AG04450 (cell line): Measurements from ENCODE around the gene ZNF672. TPM values are rescaled to one million over a fixed set of nuclear protein-coding genes. Genes with fewer than 3 reads are reported as not detected.

ENCODE experiments used
- CTCF ChIA-PET: fragments of 300-600, 350-600 bp; formaldehyde crosslinking; extraction: SDS; loops from one replicate; lab custom pipeline; 2022; ENCODE audit warnings: antibody characterized with exemption, inconsistent platforms; lab: Charles Lee
- POLR2A ChIA-PET: fragments of 350-600 bp; formaldehyde crosslinking; extraction: SDS; loops from one replicate; lab custom pipeline; 2021; ENCODE audit warnings: antibody characterized with exemption, inconsistent platforms; lab: Yijun Ruan, JAX
- DNase-seq: peaks from one replicate; pipeline ENCODE4 v3.0.0-alpha.2; 2011; ENCODE audit warnings: low read depth, low spot score
- H3K27ac ChIP-seq: one replicate; pipeline ENCODE4 v1.5.1; 2012; ENCODE audit warnings: low read depth, low read length, control low read depth
- H3K27me3 ChIP-seq: one replicate; pipeline ENCODE4 v1.6.0; 2012; ENCODE audit warnings: low read length; ENCODE audit not compliant: control insufficient read depth, insufficient read depth
- H3K4me3 ChIP-seq: 2 replicates; pipeline ENCODE4 v1.5.1; 2011; ENCODE audit warnings: mild to moderate bottlenecking, low read depth, low read length, control low read depth
- H3K9me3 ChIP-seq: 2 replicates; pipeline ENCODE4 v1.5.1; 2012; ENCODE audit warnings: low read length; ENCODE audit not compliant: control insufficient read depth, insufficient read depth
- CTCF ChIP-seq: IDR thresholded peaks from 2 replicates; pipeline ENCODE4 v1.5.1; 2011; ENCODE audit warnings: low read depth, low read length, control low read depth, inconsistent platforms
- polyA plus RNA-seq: library from polyadenylated mRNA; depleted of rRNA; stranded (reverse); fragments of >200 nt; gene quantifications from 2 replicates; pipeline ENCODE4 v1.2.3, GENCODE V29; 2011

Gene ZNF672
- polyA plus RNA-seq, 1 experiment = 9.1 TPM

DNA sequence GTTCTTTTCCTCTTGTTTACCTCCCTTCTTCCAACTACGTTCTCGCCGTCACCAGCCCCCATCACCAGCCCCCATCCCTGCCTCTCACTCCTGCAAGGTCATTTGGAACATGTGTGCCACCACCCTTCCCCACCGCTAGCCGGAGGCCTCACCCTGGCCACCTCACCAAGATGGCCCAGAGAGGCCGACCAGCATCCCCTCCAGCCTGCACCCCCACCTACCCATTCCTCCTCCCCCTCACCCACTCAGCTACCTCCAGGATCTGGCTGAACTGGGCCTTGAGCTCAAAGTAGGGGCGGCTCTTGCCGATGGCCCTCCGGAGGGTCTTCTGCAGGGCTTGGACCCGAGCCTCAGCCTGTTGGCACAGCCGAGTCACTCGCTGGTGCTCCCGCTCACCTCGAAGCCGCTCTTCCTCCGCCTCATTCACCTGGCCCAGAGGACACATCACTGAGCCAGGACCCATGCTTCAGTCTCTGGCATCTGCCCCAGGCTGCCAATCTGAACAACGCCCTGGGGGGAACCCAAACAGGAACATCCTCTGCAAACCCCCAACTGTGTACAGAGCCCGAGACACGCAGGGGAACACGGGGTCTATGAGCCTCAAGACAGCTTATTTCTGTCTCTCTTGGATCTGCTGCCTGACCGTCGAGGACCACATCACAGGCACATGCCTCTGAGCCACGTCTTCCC is 25.1 kb upstream of the ZNF672 start:
- Histone ChIP-seq H3K9me3 (peaks cover 2% of the 10 kb centered on the region; the same call in 1 of the 2 replicates), H3K27me3 (no peaks in the 10 kb centered on the region), H3K4me3 (no peak overlapping the region), H3K27ac (no peak overlapping the region)
- DNase-seq = no peak
- CTCF ChIA-PET = no interaction called here
- TF ChIP-seq CTCF = no peak
- POLR2A ChIA-PET = no interaction called here

- DNase-seq = no peak
- Histone ChIP-seq H3K9me3 (peaks cover 2% of the 10 kb centered on the region; the same call in 1 of the 2 replicates), H3K27me3 (no peaks in the 10 kb centered on the region), H3K27ac (no peak overlapping the region), H3K4me3 (no peak overlapping the region)
- POLR2A ChIA-PET = no interaction called here
- TF ChIP-seq CTCF = no peak
- CTCF ChIA-PET = no interaction called here
Measured at GRCh38 chr1:248813546-248813945, 24.5 kb upstream of the ZNF672 start.

- peaks cover 2% of the 10 kb centered on the region; the same call in 1 of the 2 replicates for H3K9me3 ChIP-seq
- H3K27me3 ChIP-seq = no peaks in the 10 kb centered on the region
- no peak overlapping the region for H3K4me3 ChIP-seq
- ChIA-PET POLR2A (no interaction called here), CTCF (no interaction called here)
- H3K27ac ChIP-seq = no peak overlapping the region
- no peak for DNase-seq
- no peak for TF ChIP-seq CTCF
Measured at GRCh38 chr1:248814351-248814750, 23.7 kb upstream of the ZNF672 start.

GRCh38 chr1:248815407-248816034 is 22.5 kb upstream of the ZNF672 start:
- no peaks in the 10 kb centered on the region for H3K27me3 ChIP-seq
- DNase-seq = no peak
- POLR2A ChIA-PET = no interaction called here
- CTCF ChIA-PET = interaction anchor here (0.6 to 0.7 kb wide), 2 partner anchors 9 to 91 kb away, joined by 3 read pairs; no protein-coding TSS in a partner anchor
- peaks cover 2% of the 10 kb centered on the region; the same call in 1 of the 2 replicates for H3K9me3 ChIP-seq
- TF ChIP-seq CTCF = no peak
- no peak overlapping the region for H3K27ac ChIP-seq
- no peak overlapping the region for H3K4me3 ChIP-seq
